ENCODE results near the gene SLX9.

DNA sequence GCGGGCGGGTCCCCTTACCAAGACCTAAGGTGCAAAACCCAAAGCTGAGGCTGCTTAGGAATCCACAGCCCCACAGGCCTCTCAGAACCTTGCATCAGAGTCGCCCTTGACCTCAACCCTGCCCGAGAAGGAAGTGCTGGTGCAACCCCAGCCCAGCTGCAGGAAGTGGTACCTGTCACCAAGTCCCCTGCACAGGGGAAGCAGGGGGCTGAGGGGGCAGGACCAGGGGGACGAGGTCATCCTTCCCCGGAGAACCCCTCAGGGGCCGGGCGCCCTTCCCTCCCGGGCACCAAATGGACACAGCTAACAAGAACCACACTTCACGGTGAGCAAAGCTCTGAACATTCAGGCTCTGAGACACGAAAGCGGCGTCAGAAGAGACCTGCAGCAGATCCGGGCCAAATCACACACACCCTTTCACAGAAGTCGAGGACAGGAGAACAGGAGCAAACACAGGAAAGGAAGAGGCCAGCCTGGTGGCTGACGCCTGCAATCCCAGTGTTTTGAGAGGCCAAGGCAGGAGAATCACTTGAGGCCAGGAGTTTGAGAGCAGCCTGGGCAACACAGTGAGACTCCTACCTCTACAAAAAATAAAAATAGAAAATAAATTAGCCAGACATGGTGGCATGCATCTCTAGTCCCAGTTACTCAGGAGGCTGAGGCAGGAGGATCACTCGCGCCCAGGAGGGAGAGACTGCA lies 25.5 kb upstream of the SLX9 start:
- TF ChIP-seq, protein P1, sequence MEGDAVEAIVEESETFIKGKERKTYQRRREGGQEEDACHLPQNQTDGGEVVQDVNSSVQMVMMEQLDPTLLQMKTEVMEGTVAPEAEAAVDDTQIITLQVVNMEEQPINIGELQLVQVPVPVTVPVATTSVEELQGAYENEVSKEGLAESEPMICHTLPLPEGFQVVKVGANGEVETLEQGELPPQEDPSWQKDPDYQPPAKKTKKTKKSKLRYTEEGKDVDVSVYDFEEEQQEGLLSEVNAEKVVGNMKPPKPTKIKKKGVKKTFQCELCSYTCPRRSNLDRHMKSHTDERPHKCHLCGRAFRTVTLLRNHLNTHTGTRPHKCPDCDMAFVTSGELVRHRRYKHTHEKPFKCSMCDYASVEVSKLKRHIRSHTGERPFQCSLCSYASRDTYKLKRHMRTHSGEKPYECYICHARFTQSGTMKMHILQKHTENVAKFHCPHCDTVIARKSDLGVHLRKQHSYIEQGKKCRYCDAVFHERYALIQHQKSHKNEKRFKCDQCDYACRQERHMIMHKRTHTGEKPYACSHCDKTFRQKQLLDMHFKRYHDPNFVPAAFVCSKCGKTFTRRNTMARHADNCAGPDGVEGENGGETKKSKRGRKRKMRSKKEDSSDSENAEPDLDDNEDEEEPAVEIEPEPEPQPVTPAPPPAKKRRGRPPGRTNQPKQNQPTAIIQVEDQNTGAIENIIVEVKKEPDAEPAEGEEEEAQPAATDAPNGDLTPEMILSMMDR (conservative IDR thresholded peaks at IDR 0.05; ENCODE audit: low read length), result no peak
- TF ChIP-seq EZH2phosphoT487 (IDR thresholded peaks at IDR 0.05; ENCODE audit: borderline replicate concordance, low read depth, low read length), result no peak
